Epithelial cell of esophagus (primary cell): ENCODE results near the gene B4GALNT1.

Source experiments
- DNase-seq: peaks from one replicate; pipeline ENCODE4 v3.0.0; 2010; ENCODE audit warnings: low read depth
- H3K4me3 ChIP-seq: 2 replicates; pipeline ENCODE4 v1.5.1; 2011; ENCODE audit warnings: mild to moderate bottlenecking, low read length, control low read depth
- CTCF ChIP-seq: IDR thresholded peaks from 2 replicates; pipeline ENCODE4 v1.5.1; 2011; ENCODE audit warnings: low read depth, mild to moderate bottlenecking, low read length, control low read depth, inconsistent platforms; ENCODE audit not compliant: insufficient read depth; ENCODE audit errors: missing control alignments

Gene B4GALNT1

GRCh38 chr12:57626111-57626920 lies 6.7 kb downstream of the B4GALNT1 start:
- TF ChIP-seq CTCF, result no peak
- H3K4me3 ChIP-seq, result no peak overlapping the region
- no peak for DNase-seq

GRCh38 chr12:57625261-57626032 lies 7.6 kb downstream of the B4GALNT1 start:
- no peak for TF ChIP-seq CTCF
- no peak overlapping the region for H3K4me3 ChIP-seq
- no peak for DNase-seq

GRCh38 chr12:57624441-57625220 lies 8.4 kb downstream of the B4GALNT1 start:
- no peak overlapping the region for H3K4me3 ChIP-seq
- no peak for DNase-seq
- no peak for TF ChIP-seq CTCF

- no peak overlapping the region for H3K4me3 ChIP-seq
- TF ChIP-seq CTCF, result no peak
- no peak for DNase-seq
Measured at GRCh38 chr12:57623811-57624390, 9.1 kb downstream of the B4GALNT1 start.

- no peak for TF ChIP-seq CTCF
- DNase-seq, result no peak
- no peak overlapping the region for H3K4me3 ChIP-seq
Measured at GRCh38 chr12:57623385-57623784, 9.6 kb downstream of the B4GALNT1 start.

- no peak overlapping the region for H3K4me3 ChIP-seq
- no peak for DNase-seq
- no peak for TF ChIP-seq CTCF
Measured at GRCh38 chr12:57622293-57623245, 10.4 kb downstream of the B4GALNT1 start.
